ENCODE data around the gene HDAC9. TPM values are rescaled to one million over a fixed set of nuclear protein-coding genes. Genes with fewer than 3 reads are reported as not detected.

HDAC9 gene
- total and polyA plus RNA-seq, 4 donors = 2.2 to 41.0 (median 4.1) TPM

- Histone ChIP-seq H3K27ac (ENCODE audit: low read depth in 1 of 2, low read length in 1 of 2) (peak overlapping the region in 1 of 2 donors; percentile 92), H3K36me3 (ENCODE audit: control insufficient read depth in 4 of 4, insufficient read depth in 4 of 4, low read length in 4 of 4) (no peaks in the 10 kb centered on the region), H3K9ac (ENCODE audit: insufficient read depth in 1 of 2, low read length in 2 of 2) (no peak overlapping the region), H3K27me3 (ENCODE audit: control insufficient read depth in 3 of 3, insufficient read depth in 3 of 3, low read length in 2 of 3) (no peaks in the 10 kb centered on the region), H3K4me3 (no peak overlapping the region), H3K4me1 (ENCODE audit: control insufficient read depth in 5 of 5, insufficient read depth in 5 of 5, low read length in 5 of 5) (peaks cover 0 to 10% (median 0%) of the 10 kb centered on the region in 5 donors), H3K9me3 (ENCODE audit: control insufficient read depth in 4 of 4, insufficient read depth in 3 of 4, low read length in 3 of 4) (no peaks in the 10 kb centered on the region)
- TF ChIP-seq CTCF (IDR thresholded peaks at IDR 0.05; ENCODE audit: control extremely low read depth, extremely low read depth) = no peak
- ATAC-seq (ENCODE audit: insufficient read depth, low FRiP score) = peak; percentile 83
- WGBS, 2 donors = 64 to 75% methylated on average over 10 of the region's 10 CpGs
- DNase-seq = peak in 1 of 3 donors; percentile 13
Observed at GRCh38 chr7:18508443-18509427, 13.2 kb downstream of the HDAC9 start.

- Histone ChIP-seq H3K36me3 (ENCODE audit: control insufficient read depth in 4 of 4, insufficient read depth in 4 of 4, low read length in 4 of 4) (no peaks in the 10 kb centered on the region), H3K9ac (ENCODE audit: insufficient read depth in 1 of 2, low read length in 2 of 2) (no peak overlapping the region), H3K27ac (ENCODE audit: low read depth in 1 of 2, low read length in 1 of 2) (peak overlapping the region in 1 of 2 donors; percentile 92), H3K9me3 (ENCODE audit: control insufficient read depth in 4 of 4, insufficient read depth in 3 of 4, low read length in 3 of 4) (no peaks in the 10 kb centered on the region), H3K27me3 (ENCODE audit: control insufficient read depth in 3 of 3, insufficient read depth in 3 of 3, low read length in 2 of 3) (no peaks in the 10 kb centered on the region), H3K4me3 (no peak overlapping the region), H3K4me1 (ENCODE audit: control insufficient read depth in 5 of 5, insufficient read depth in 5 of 5, low read length in 5 of 5) (peaks cover 0 to 11% (median 0%) of the 10 kb centered on the region in 5 donors)
- DNase-seq = no peak
- 59 to 67% methylated on average over 2 of the region's 2 CpGs for WGBS, 2 donors
- ATAC-seq (ENCODE audit: insufficient read depth, low FRiP score) = no peak
- TF ChIP-seq CTCF (IDR thresholded peaks at IDR 0.05; ENCODE audit: control extremely low read depth, extremely low read depth) = no peak
Observed at GRCh38 chr7:18509481-18509880, 13.9 kb downstream of the HDAC9 start.

GRCh38 chr7:18511351-18512140 is 16.0 kb downstream of the HDAC9 start:
- 88 to 94% methylated on average over 4 of the region's 4 CpGs for WGBS, 2 donors
- no peak for TF ChIP-seq CTCF (IDR thresholded peaks at IDR 0.05; ENCODE audit: control extremely low read depth, extremely low read depth)
- no peak for DNase-seq
- Histone ChIP-seq H3K9me3 (ENCODE audit: control insufficient read depth in 4 of 4, insufficient read depth in 3 of 4, low read length in 3 of 4) (no peaks in the 10 kb centered on the region), H3K4me1 (ENCODE audit: control insufficient read depth in 5 of 5, insufficient read depth in 5 of 5, low read length in 5 of 5) (peaks cover 0 to 12% (median 0%) of the 10 kb centered on the region in 5 donors), H3K9ac (ENCODE audit: insufficient read depth in 1 of 2, low read length in 2 of 2) (no peak overlapping the region), H3K4me3 (no peak overlapping the region), H3K27me3 (ENCODE audit: control insufficient read depth in 3 of 3, insufficient read depth in 3 of 3, low read length in 2 of 3) (no peaks in the 10 kb centered on the region), H3K36me3 (ENCODE audit: control insufficient read depth in 4 of 4, insufficient read depth in 4 of 4, low read length in 4 of 4) (no peaks in the 10 kb centered on the region), H3K27ac (ENCODE audit: low read depth in 1 of 2, low read length in 1 of 2) (no peak overlapping the region)
- ATAC-seq (ENCODE audit: insufficient read depth, low FRiP score) = no peak
